Ectodermal cell (in vitro differentiated cells): ENCODE measurements around the gene CDH13.

ENCODE experiments used
- H3K27ac ChIP-seq: 2 replicates; pipeline ENCODE4 v1.7.0; 2013; ENCODE audit warnings: mild to moderate bottlenecking, low read depth, low read length; ENCODE audit not compliant: insufficient read depth, poor library complexity, severe bottlenecking
- H3K27me3 ChIP-seq: 2 replicates; pipeline ENCODE4 v1.7.0; 2013; ENCODE audit warnings: mild to moderate bottlenecking, low read length; ENCODE audit not compliant: insufficient read depth, control insufficient read depth, poor library complexity, severe bottlenecking
- H3K36me3 ChIP-seq: one replicate; pipeline ENCODE4 v1.7.0; 2013; ENCODE audit warnings: low read length; ENCODE audit not compliant: control insufficient read depth, insufficient read depth
- H3K4me1 ChIP-seq: one replicate; pipeline ENCODE4 v1.7.0; 2013; ENCODE audit warnings: low read length; ENCODE audit not compliant: control insufficient read depth, insufficient read depth
- H3K4me3 ChIP-seq: 2 replicates; pipeline ENCODE4 v1.7.0; 2013; ENCODE audit warnings: low read depth, low read length, control low read depth; ENCODE audit not compliant: insufficient read depth
- H3K9me3 ChIP-seq: 2 replicates; pipeline ENCODE4 v1.7.0; 2013; ENCODE audit warnings: mild to moderate bottlenecking, low read length, moderate library complexity; ENCODE audit not compliant: control insufficient read depth
- WGBS, 2 experiments: methylation state at CpG; one replicate each; pipeline ENCODE4 v1.1.7; 2013; ENCODE audit warnings: missing lambda C conversion rate in 2 of 2; 5-methylcytosine and 5-hydroxymethylcytosine counted together

Gene CDH13

GRCh38 chr16:83717308-83717707, 1090.5 kb downstream of the CDH13 start:
- H3K36me3 ChIP-seq: no peaks in the 10 kb centered on the region
- H3K9me3 ChIP-seq: no peaks in the 10 kb centered on the region

DNA sequence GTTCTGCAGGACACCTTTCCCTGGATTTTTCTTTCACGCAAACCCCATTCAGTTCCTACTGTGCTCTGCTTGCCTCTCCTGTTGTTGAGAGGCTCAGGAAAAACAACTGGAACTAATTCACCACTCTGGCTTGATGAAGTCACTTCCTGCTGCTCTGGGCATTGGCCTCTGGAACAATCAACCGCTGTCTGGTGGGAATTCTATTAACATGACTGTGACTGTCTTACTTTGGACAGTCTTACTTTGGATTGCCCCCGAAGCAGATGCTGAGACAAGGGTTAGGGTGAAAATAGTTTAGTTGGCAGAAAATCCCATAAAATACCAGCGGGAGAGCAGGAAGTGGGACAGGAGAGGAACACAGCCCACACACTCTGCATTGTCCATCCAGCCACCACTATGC, 1091.0 kb downstream of the CDH13 start:
- no peaks in the 10 kb centered on the region for H3K9me3 ChIP-seq
- no peaks in the 10 kb centered on the region for H3K4me1 ChIP-seq
- no peaks in the 10 kb centered on the region for H3K36me3 ChIP-seq
- no peak overlapping the region for H3K4me3 ChIP-seq
- H3K27ac ChIP-seq: no peak overlapping the region
- no peaks in the 10 kb centered on the region for H3K27me3 ChIP-seq
- WGBS, 2 experiments: 72 to 81% methylated on average over 4 of the region's 4 CpGs

More at GRCh38 chr16:83717308-83717707, 1090.5 kb downstream of the CDH13 start:
- WGBS, 2 experiments: 71 to 79% methylated on average over 7 of the region's 7 CpGs
- Histone ChIP-seq H3K27ac (no peak overlapping the region), H3K27me3 (no peaks in the 10 kb centered on the region), H3K4me1 (no peaks in the 10 kb centered on the region), H3K4me3 (no peak overlapping the region)

- no peaks in the 10 kb centered on the region for H3K9me3 ChIP-seq
- H3K36me3 ChIP-seq: no peaks in the 10 kb centered on the region
- 94 to 96% methylated on average over 5 of the region's 5 CpGs for WGBS, 2 experiments
Measured at GRCh38 chr16:83720213-83720612, 1093.4 kb downstream of the CDH13 start.

DNA sequence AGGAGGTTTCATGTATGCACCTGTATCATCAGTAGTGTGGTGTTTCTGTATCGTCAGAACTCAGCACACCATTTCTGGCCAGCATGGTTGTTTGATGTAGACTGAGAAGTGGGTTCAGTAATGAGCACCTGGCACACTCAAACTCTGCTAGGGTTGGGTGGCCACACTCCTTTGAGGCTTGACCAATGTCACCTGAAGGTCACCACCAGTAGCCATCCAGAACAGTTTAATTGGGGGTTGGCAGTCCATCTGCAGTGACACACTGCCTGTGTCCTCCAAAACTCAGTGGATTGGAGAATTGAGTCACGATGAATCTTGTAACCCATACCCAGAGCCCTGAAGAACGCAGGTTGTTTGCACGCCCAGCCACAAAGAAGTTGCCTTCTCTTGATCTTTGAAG, 1094.2 kb downstream of the CDH13 start:
- Histone ChIP-seq H3K4me3 (no peak overlapping the region), H3K27ac (no peak overlapping the region), H3K36me3 (no peaks in the 10 kb centered on the region), H3K9me3 (no peaks in the 10 kb centered on the region), H3K4me1 (no peaks in the 10 kb centered on the region), H3K27me3 (no peaks in the 10 kb centered on the region)
- 92 to 96% methylated on average over 4 of the region's 4 CpGs for WGBS, 2 experiments

More at GRCh38 chr16:83720213-83720612, 1093.4 kb downstream of the CDH13 start:
- H3K27ac ChIP-seq: no peak overlapping the region
- no peak overlapping the region for H3K4me3 ChIP-seq
- H3K4me1 ChIP-seq: no peaks in the 10 kb centered on the region
- no peaks in the 10 kb centered on the region for H3K27me3 ChIP-seq

GRCh38 chr16:83721676-83722075, 1094.9 kb downstream of the CDH13 start:
- no peaks in the 10 kb centered on the region for H3K27me3 ChIP-seq
- H3K4me1 ChIP-seq: no peaks in the 10 kb centered on the region
- H3K36me3 ChIP-seq: no peaks in the 10 kb centered on the region
- no peaks in the 10 kb centered on the region for H3K9me3 ChIP-seq
- WGBS, 2 experiments: 92 to 96% methylated on average over 3 of the region's 3 CpGs
- H3K27ac ChIP-seq: no peak overlapping the region
- H3K4me3 ChIP-seq: no peak overlapping the region

DNA sequence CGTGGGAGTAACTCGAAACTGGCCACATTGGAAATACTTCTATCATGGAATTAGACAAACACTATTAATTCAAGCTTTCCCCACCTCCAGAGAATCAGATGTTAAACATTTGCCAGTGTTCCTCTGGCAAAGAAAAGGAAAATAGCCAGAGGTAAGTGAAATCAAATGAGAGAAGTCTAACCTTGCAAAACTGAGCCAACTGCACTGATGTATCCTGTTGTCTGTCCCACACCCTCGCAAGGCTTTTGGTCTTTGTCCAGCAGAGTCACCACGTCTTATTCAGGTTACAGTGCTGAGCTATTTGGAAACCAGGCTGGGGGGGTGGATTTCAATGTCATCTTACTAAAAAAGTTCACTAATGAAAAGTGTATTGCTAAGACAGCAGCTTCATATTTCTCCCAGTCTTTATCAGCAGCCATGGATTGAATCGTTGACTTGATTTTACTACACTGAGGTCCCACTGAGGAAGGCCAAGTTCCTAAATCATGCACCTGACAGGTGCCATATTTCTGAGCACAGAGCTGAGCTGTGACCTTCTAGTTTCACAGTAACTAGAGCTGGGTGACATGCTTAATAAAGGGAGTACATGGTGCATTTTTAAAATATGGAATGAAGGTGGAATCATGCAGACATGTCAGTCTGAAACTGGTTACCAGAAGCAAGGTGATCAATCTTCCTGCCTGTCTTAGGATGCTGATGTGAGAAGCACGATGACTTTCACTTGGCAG, 1095.9 kb downstream of the CDH13 start:
- Histone ChIP-seq H3K27ac (no peak overlapping the region), H3K4me3 (no peak overlapping the region), H3K4me1 (no peaks in the 10 kb centered on the region), H3K27me3 (no peaks in the 10 kb centered on the region), H3K9me3 (no peaks in the 10 kb centered on the region), H3K36me3 (no peaks in the 10 kb centered on the region)
- WGBS, 2 experiments: 87 to 93% methylated on average over 6 of the region's 6 CpGs

GRCh38 chr16:83723244-83723643, 1096.5 kb downstream of the CDH13 start:
- H3K4me1 ChIP-seq: no peaks in the 10 kb centered on the region
- H3K27me3 ChIP-seq: no peaks in the 10 kb centered on the region
- no peaks in the 10 kb centered on the region for H3K9me3 ChIP-seq
- no peak overlapping the region for H3K27ac ChIP-seq
- WGBS, 2 experiments: 86 to 89% methylated on average over 3 of the region's 3 CpGs
- no peaks in the 10 kb centered on the region for H3K36me3 ChIP-seq
- no peak overlapping the region for H3K4me3 ChIP-seq

GRCh38 chr16:83723901-83724300, 1097.1 kb downstream of the CDH13 start:
- no peaks in the 10 kb centered on the region for H3K36me3 ChIP-seq
- H3K27ac ChIP-seq: no peak overlapping the region
- no peaks in the 10 kb centered on the region for H3K27me3 ChIP-seq
- WGBS, 2 experiments: 93 to 95% methylated on average over 2 of the region's 2 CpGs
- no peaks in the 10 kb centered on the region for H3K9me3 ChIP-seq
- no peak overlapping the region for H3K4me3 ChIP-seq
- no peaks in the 10 kb centered on the region for H3K4me1 ChIP-seq

- Histone ChIP-seq H3K36me3 (no peaks in the 10 kb centered on the region), H3K4me1 (no peaks in the 10 kb centered on the region), H3K27ac (no peak overlapping the region), H3K4me3 (no peak overlapping the region), H3K27me3 (no peaks in the 10 kb centered on the region), H3K9me3 (no peaks in the 10 kb centered on the region)
- WGBS, 2 experiments: 85 to 98% methylated on average over 2 of the region's 2 CpGs
Measured at GRCh38 chr16:83724585-83724984, 1097.8 kb downstream of the CDH13 start.

DNA sequence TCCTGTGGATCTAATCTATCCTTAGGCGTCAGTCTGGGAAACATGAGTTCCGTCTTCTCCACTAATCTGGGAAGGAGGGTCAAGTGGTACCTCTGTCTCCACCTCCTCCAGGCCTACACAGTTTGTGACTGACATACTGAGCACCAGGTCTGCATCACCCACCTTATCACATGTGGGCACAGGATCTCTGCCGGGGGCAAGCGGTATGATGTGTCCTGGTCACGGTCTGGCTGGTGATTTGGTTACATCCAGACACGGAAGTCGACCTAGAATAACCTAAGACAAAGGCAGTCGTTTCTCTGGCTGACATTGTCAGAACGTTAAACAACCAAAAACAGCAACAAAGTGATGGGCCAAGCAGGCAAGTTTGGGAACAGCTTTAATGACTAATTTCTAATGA, 1098.5 kb downstream of the CDH13 start:
- no peak overlapping the region for H3K27ac ChIP-seq
- no peaks in the 10 kb centered on the region for H3K27me3 ChIP-seq
- 95% methylated on average over 9 of the region's 9 CpGs for WGBS, 2 experiments
- H3K4me1 ChIP-seq: no peaks in the 10 kb centered on the region
- no peak overlapping the region for H3K4me3 ChIP-seq
- H3K9me3 ChIP-seq: no peaks in the 10 kb centered on the region
- no peaks in the 10 kb centered on the region for H3K36me3 ChIP-seq
